ENCODE results near the gene RAB1B.

- TF ChIP-seq CTCF (IDR thresholded peaks at IDR 0.05) (no peak), POLR2AphosphoS5 (IDR thresholded peaks at IDR 0.05; ENCODE audit: insufficient read depth in 1 of 2, low read depth in 1 of 2) (no peak), POLR2A (IDR thresholded peaks at IDR 0.05) (no peak)
Measured at GRCh38 chr11:66264914-66265313, 3.5 kb upstream of the RAB1B start.

Measured in vagina (tissue), 2 donors.